NCI-H2196 treated with DMSO at 0.1 percent for 48 hours (cell line): ENCODE results near the gene SECISBP2L.
"Not testable (repeated sequence)": the region's sequence is repeated elsewhere in the genome, so short reads cannot be mapped to it uniquely, and the experiment has no call there.

Experiments
- DNase-seq: peaks from one replicate; lab custom pipeline; 2025; ENCODE audit not compliant: unreplicated experiment; lab: John Stamatoyannopoulos, UW

Gene SECISBP2L

GRCh38 chr15:49046220-49047102 lies at the start of gene SECISBP2L:
SECISBP2L (minus strand) TSS chr15:49046446; CDS start chr15:49046299, 147 bp downstream.
- DNase-seq: peak; percentile 64

GRCh38 chr15:49094923-49095322 lies 48.7 kb upstream of the SECISBP2L start:
- DNase-seq: no peak

GRCh38 chr15:49093252-49094105 lies 47.2 kb upstream of the SECISBP2L start:
- DNase-seq: no peak

GRCh38 chr15:49088996-49089395 lies 42.8 kb upstream of the SECISBP2L start:
- no peak for DNase-seq

- no peak for DNase-seq
Observed at GRCh38 chr15:49085696-49086459, 39.6 kb upstream of the SECISBP2L start.

GRCh38 chr15:49084285-49084570 lies 38.0 kb upstream of the SECISBP2L start:
- DNase-seq: no peak

GRCh38 chr15:49083401-49084284 lies 37.4 kb upstream of the SECISBP2L start:
- DNase-seq: no peak

GRCh38 chr15:49082960-49083359 lies 36.7 kb upstream of the SECISBP2L start:
- no peak for DNase-seq

GRCh38 chr15:49079340-49080039 lies 33.2 kb upstream of the SECISBP2L start:
- no peak for DNase-seq

GRCh38 chr15:49075881-49076280 lies 29.6 kb upstream of the SECISBP2L start:
- no peak for DNase-seq

GRCh38 chr15:49074589-49075287 lies 28.5 kb upstream of the SECISBP2L start:
- DNase-seq: not testable (repeated sequence)

- no peak for DNase-seq
Observed at GRCh38 chr15:49066372-49066771, 20.1 kb upstream of the SECISBP2L start.

GRCh38 chr15:49064884-49065283 lies 18.6 kb upstream of the SECISBP2L start:
- no peak for DNase-seq

- DNase-seq: no peak
Observed at GRCh38 chr15:49064281-49064653, 18.0 kb upstream of the SECISBP2L start.

- no peak for DNase-seq
Observed at GRCh38 chr15:49063402-49064280, 17.4 kb upstream of the SECISBP2L start.

GRCh38 chr15:49062900-49063299 lies 16.7 kb upstream of the SECISBP2L start:
- DNase-seq: no peak

GRCh38 chr15:49060710-49061495 lies 14.7 kb upstream of the SECISBP2L start:
- DNase-seq: no peak
